Uterus (tissue), 4 donors: ENCODE data around the gene ATP8B1. TPM values are rescaled to one million over a fixed set of nuclear protein-coding genes. Genes with fewer than 3 reads are reported as not detected.

Experiments
- DNase-seq, 2 donors: peaks; one replicate each; pipeline ENCODE4 v3.0.0-alpha.2; 2019 to 2020
- H3K27ac ChIP-seq, 2 donors: fragments of 200-600 bp; sonication (generic); 1 replicate in 1 of 2; 2 replicates in 1 of 2; pipeline ENCODE4 v1.5.1; 2016 to 2018
- H3K27me3 ChIP-seq, 2 donors: fragments of 200-600 bp; sonication (generic); one replicate each; pipeline ENCODE4 v1.5.1; 2018 to 2019; ENCODE audit warnings: control low read depth in 1 of 2
- H3K36me3 ChIP-seq, 2 donors: fragments of 200-600 bp; sonication (generic); one replicate each; pipeline ENCODE4 v1.5.1; 2019; ENCODE audit warnings: control low read depth in 1 of 2
- H3K4me1 ChIP-seq, 2 donors: fragments of 200-600 bp; sonication (generic); one replicate each; pipeline ENCODE4 v1.5.1; 2018 to 2019; ENCODE audit warnings: control low read depth in 1 of 2
- H3K4me3 ChIP-seq, 2 donors: fragments of 200-600 bp; sonication (generic); 1 replicate in 1 of 2; 2 replicates in 1 of 2; pipeline ENCODE4 v1.5.1; 2018 to 2019; ENCODE audit warnings: mild to moderate bottlenecking in 1 of 2
- H3K9me3 ChIP-seq, 2 donors: fragments of 200-600 bp; sonication (generic); one replicate each; pipeline ENCODE4 v1.5.1; 2019; ENCODE audit warnings: control low read depth in 1 of 2
- CTCF ChIP-seq, 4 experiments: fragments of 200-600 bp in 2 of 4; fragments of 450-650 bp in 2 of 4; sonication (generic) in 2 of 4; IDR thresholded peaks; one replicate each; pipeline ENCODE4 v1.5.1; 2016 to 2019; ENCODE audit warnings: antibody characterized with exemption in 4 of 4, mild to moderate bottlenecking in 2 of 4, moderate library complexity in 1 of 4
- POLR2A ChIP-seq, 2 donors: fragments of 450-650 bp; IDR thresholded peaks; one replicate each; pipeline ENCODE4 v1.6.1; 2016; ENCODE audit warnings: antibody characterized with exemption in 2 of 2, mild to moderate bottlenecking in 1 of 2, moderate library complexity in 1 of 2
- intact Hi-C: fragments of 100-400 bp; cut with DNase I; formaldehyde crosslinking; loops from one replicate; pipeline ENCODE4 v1.15.1; 2023; ENCODE audit warnings: low total_unique reads
- total RNA-seq, 4 donors: library from RNA; depleted of rRNA in 3 of 4; stranded (reverse); fragments of >200 nt in 3 of 4; gene quantifications; one replicate each; pipeline versions ENCODE4 v1.1.0 to v1.2.4, GENCODE V29; 2014 to 2023
- donor health status: DM: yes; HTN: yes; CAD: no.

The ATP8B1 gene
- total RNA-seq, 4 donors from 2014 or later: 18.4 to 24.9 (median 22.1) TPM

- H3K9me3 ChIP-seq: no peaks in the 10 kb centered on the region
- H3K36me3 ChIP-seq: no peaks in the 10 kb centered on the region
- no peak for DNase-seq
- H3K27ac ChIP-seq: no peak overlapping the region
- H3K4me1 ChIP-seq: no peaks in the 10 kb centered on the region
- TF ChIP-seq POLR2A (IDR thresholded peaks at IDR 0.05) (no peak), CTCF (IDR thresholded peaks at IDR 0.05) (no peak)
- no peaks in the 10 kb centered on the region for H3K27me3 ChIP-seq
- intact Hi-C loops: no loop called here
- H3K4me3 ChIP-seq: no peak overlapping the region
These were observed 43.5 kb downstream of the ATP8B1 start for GRCh38 chr18:57759650-57760049.

GRCh38 chr18:57755473-57756067 is 47.5 kb downstream of the ATP8B1 start:
- H3K9me3 ChIP-seq: no peaks in the 10 kb centered on the region

GRCh38 chr18:57754577-57755338 is 48.4 kb downstream of the ATP8B1 start:
- Histone ChIP-seq H3K27me3 (no peaks in the 10 kb centered on the region), H3K4me3 (no peak overlapping the region), H3K4me1 (no peaks in the 10 kb centered on the region), H3K9me3 (no peaks in the 10 kb centered on the region), H3K36me3 (no peaks in the 10 kb centered on the region), H3K27ac (no peak overlapping the region)
- intact Hi-C loops: no loop called here
- no peak for TF ChIP-seq CTCF (IDR thresholded peaks at IDR 0.05)
- TF ChIP-seq POLR2A (IDR thresholded peaks at IDR 0.05): no peak
- no peak for DNase-seq

More at GRCh38 chr18:57755473-57756067, 47.5 kb downstream of the ATP8B1 start:
- H3K27me3 ChIP-seq: no peaks in the 10 kb centered on the region
- no peak overlapping the region for H3K27ac ChIP-seq
- H3K36me3 ChIP-seq: no peaks in the 10 kb centered on the region
- no peaks in the 10 kb centered on the region for H3K4me1 ChIP-seq
- TF ChIP-seq CTCF (IDR thresholded peaks at IDR 0.05) (no peak), POLR2A (IDR thresholded peaks at IDR 0.05) (no peak)
- intact Hi-C loops: no loop called here
- DNase-seq: no peak
- H3K4me3 ChIP-seq: no peak overlapping the region

GRCh38 chr18:57753063-57753462 is 50.1 kb downstream of the ATP8B1 start:
- DNase-seq: no peak
- TF ChIP-seq CTCF (IDR thresholded peaks at IDR 0.05) (no peak), POLR2A (IDR thresholded peaks at IDR 0.05) (no peak)
- Histone ChIP-seq H3K4me1 (no peaks in the 10 kb centered on the region), H3K27me3 (no peaks in the 10 kb centered on the region), H3K36me3 (no peaks in the 10 kb centered on the region), H3K27ac (no peak overlapping the region), H3K4me3 (no peak overlapping the region), H3K9me3 (no peaks in the 10 kb centered on the region)
- intact Hi-C loops: no loop called here

GRCh38 chr18:57749604-57749970 is 53.5 kb downstream of the ATP8B1 start:
- Histone ChIP-seq H3K27me3 (no peaks in the 10 kb centered on the region), H3K27ac (no peak overlapping the region), H3K4me3 (no peak overlapping the region), H3K4me1 (no peaks in the 10 kb centered on the region), H3K36me3 (no peaks in the 10 kb centered on the region), H3K9me3 (no peaks in the 10 kb centered on the region)
- intact Hi-C loops: no loop called here
- no peak for DNase-seq
- TF ChIP-seq CTCF (IDR thresholded peaks at IDR 0.05): no peak
- TF ChIP-seq POLR2A (IDR thresholded peaks at IDR 0.05): no peak
